ENCODE measurements around the gene AATK.

GRCh38 chr17:81187586-81188490, 21.8 kb upstream of the AATK start:
- TF ChIP-seq, protein P1, sequence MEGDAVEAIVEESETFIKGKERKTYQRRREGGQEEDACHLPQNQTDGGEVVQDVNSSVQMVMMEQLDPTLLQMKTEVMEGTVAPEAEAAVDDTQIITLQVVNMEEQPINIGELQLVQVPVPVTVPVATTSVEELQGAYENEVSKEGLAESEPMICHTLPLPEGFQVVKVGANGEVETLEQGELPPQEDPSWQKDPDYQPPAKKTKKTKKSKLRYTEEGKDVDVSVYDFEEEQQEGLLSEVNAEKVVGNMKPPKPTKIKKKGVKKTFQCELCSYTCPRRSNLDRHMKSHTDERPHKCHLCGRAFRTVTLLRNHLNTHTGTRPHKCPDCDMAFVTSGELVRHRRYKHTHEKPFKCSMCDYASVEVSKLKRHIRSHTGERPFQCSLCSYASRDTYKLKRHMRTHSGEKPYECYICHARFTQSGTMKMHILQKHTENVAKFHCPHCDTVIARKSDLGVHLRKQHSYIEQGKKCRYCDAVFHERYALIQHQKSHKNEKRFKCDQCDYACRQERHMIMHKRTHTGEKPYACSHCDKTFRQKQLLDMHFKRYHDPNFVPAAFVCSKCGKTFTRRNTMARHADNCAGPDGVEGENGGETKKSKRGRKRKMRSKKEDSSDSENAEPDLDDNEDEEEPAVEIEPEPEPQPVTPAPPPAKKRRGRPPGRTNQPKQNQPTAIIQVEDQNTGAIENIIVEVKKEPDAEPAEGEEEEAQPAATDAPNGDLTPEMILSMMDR (IDR thresholded peaks at IDR 0.05) = no peak
- no peak for TF ChIP-seq POLR2A (IDR thresholded peaks at IDR 0.05)
